Nephron (organoid): Measurements from ENCODE around the gene IL17A.

Source experiments
- H3K27ac Mint-ChIP-seq, 3 experiments: 2 replicates each; pipeline ENCODE4 v1.8.0; 2020; ENCODE audit warnings: mixed read lengths in 3 of 3, mild to moderate bottlenecking in 2 of 3, moderate library complexity in 1 of 3
- H3K27me3 Mint-ChIP-seq: 2 replicates; pipeline ENCODE4 v1.8.0; 2021; ENCODE audit warnings: low read depth, mild to moderate bottlenecking, moderate library complexity, mixed read lengths
- H3K36me3 Mint-ChIP-seq: 2 replicates; pipeline ENCODE4 v1.8.0; 2020; ENCODE audit warnings: low read depth, mixed read lengths
- H3K4me1 Mint-ChIP-seq: 2 replicates; pipeline ENCODE4 v1.8.0; 2020; ENCODE audit warnings: mixed read lengths
- H3K4me3 Mint-ChIP-seq, 3 experiments: 2 replicates each; pipeline ENCODE4 v1.8.0; 2020; ENCODE audit warnings: mild to moderate bottlenecking in 3 of 3, mixed read lengths in 3 of 3, moderate library complexity in 2 of 3
- H3K9me3 Mint-ChIP-seq: 2 replicates; pipeline ENCODE4 v1.8.0; 2020; ENCODE audit warnings: mixed read lengths
- CTCF ChIP-seq, 3 experiments: fragments of 200-600 bp; sonication (generic); IDR thresholded peaks; one replicate each; pipeline ENCODE4 v1.5.0; 2021; ENCODE audit warnings: antibody characterized with exemption in 3 of 3; ENCODE audit not compliant: unreplicated experiment in 3 of 3

Gene IL17A

DNA sequence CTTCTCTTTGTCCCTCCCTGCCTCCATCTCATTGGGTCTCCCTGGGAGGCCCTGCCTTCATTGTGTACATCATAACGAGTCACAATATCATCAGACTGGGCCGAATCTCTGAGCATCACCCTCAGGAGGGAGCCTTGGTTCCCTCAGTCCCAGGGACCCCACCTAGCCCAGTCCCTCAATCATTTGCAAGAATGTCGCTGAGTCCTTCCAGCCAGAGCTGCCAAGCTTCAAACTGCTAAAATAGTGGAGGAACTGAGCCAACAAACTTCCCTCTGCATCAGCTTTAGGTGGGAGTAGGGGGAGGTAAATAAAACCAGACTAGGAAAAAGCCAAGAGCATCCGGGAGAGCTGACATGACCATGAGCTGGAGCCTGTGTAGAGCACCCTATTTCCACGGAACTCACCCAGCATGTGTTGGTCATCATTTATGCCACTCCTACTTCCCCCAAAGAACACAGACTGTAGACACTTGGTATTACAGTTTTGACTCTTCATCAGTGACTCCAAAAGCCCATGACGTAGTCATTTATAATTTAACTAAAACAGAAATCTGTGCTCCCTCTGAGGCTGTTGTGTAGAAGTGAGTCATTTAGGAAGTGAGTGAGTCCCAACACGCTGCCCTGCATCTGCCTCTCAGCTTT, 28.8 kb upstream of the IL17A start:
- no peak for TF ChIP-seq CTCF (IDR thresholded peaks at IDR 0.05; ENCODE audit: unreplicated experiment in 3 of 3)
- Mint-ChIP-seq H3K36me3 (no peaks in the 10 kb centered on the region), H3K4me3 (no peak overlapping the region), H3K27ac (no peak overlapping the region), H3K9me3 (peaks cover 8% of the 10 kb centered on the region), H3K4me1 (peaks cover 29% of the 10 kb centered on the region), H3K27me3 (no peaks in the 10 kb centered on the region)

DNA sequence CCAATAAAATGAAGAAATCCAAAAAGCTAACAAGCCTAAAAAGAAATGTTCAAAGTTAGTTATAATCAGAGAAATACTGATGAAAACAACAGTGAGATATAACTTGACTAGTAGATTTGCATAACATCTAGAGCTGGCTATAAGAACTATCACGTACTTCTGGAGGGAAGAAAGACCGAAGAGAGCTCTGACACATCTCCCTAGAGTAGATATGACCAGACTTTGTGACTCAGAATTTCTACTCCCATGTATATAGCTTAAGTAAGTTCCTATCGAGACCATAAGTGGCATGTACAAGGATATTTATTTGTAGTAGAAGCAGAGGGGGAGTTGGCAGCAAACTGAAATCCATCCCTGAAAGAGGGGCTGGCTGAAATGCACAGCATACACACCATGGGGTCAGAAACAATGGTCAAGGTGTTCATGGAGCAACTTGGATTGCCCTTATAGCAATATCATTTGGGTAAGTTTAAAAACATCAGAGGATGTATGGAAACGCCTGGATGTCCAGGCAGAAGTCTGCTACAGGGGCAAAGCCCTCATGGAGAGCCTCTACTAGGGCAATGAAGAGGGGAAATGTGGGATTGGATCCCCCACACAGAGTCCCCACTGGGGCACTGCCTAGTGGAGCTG, 25.6 kb upstream of the IL17A start:
- TF ChIP-seq CTCF (IDR thresholded peaks at IDR 0.05; ENCODE audit: unreplicated experiment in 3 of 3) = no peak
- Mint-ChIP-seq H3K27me3 (no peaks in the 10 kb centered on the region), H3K4me1 (peaks cover 21% of the 10 kb centered on the region), H3K27ac (no peak overlapping the region), H3K4me3 (no peak overlapping the region), H3K36me3 (no peaks in the 10 kb centered on the region), H3K9me3 (peaks cover 8% of the 10 kb centered on the region)

- H3K4me3 Mint-ChIP-seq = no peak overlapping the region
- H3K27me3 Mint-ChIP-seq = no peaks in the 10 kb centered on the region
- no peak for TF ChIP-seq CTCF (IDR thresholded peaks at IDR 0.05; ENCODE audit: unreplicated experiment in 3 of 3)
- peaks cover 8% of the 10 kb centered on the region for H3K9me3 Mint-ChIP-seq
- H3K36me3 Mint-ChIP-seq = no peaks in the 10 kb centered on the region
- H3K27ac Mint-ChIP-seq = no peak overlapping the region
- peaks cover 8% of the 10 kb centered on the region for H3K4me1 Mint-ChIP-seq
Measured at GRCh38 chr6:52161689-52162438, 24.3 kb upstream of the IL17A start.

GRCh38 chr6:52162940-52163908, 23.0 kb upstream of the IL17A start:
- no peaks in the 10 kb centered on the region for H3K4me1 Mint-ChIP-seq
- H3K27me3 Mint-ChIP-seq = no peaks in the 10 kb centered on the region
- H3K4me3 Mint-ChIP-seq = no peak overlapping the region
- H3K27ac Mint-ChIP-seq = peak overlapping the region in 1 of 3 experiments; percentile 20
- H3K36me3 Mint-ChIP-seq = no peaks in the 10 kb centered on the region
- peaks cover 13% of the 10 kb centered on the region for H3K9me3 Mint-ChIP-seq
- TF ChIP-seq CTCF (IDR thresholded peaks at IDR 0.05; ENCODE audit: unreplicated experiment in 3 of 3) = peak; percentile 66 to 76 (median 70)

DNA sequence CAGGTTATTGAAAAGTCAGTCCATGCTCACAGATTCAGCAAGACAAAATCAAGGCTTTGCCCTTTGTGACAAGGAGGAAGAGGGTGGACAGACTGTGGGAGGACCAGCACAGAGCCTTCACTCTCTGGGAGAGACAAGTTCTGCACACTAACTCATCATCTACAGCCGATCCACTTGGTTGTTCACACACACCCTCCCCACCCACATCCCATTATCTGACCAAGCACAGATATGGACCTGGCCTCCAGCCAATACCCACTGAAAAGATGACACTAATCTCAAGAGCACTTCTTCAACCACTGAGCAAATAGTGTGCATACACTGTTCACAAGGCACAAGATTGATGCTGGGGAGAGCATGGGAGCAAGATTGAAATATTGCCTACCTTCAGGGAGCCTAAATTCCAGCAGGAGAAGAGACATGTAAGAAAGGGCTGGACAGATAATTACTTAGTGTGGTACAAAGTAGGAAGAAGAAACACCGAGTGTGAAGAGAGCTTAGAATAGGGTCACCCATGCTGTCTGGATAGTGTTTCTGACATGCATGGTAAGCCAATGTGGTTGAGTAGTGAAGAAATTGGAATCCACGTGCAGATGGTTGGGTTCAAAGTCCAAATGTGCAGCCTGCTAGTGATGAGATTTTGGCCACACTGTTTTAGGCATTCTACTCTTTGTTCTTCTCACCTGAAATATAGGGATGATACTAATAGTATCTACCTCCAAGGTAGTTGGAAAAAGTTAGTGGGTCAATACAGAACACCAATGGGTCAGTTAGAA, 21.7 kb upstream of the IL17A start:
- H3K4me1 Mint-ChIP-seq = no peaks in the 10 kb centered on the region
- peaks cover 16% of the 10 kb centered on the region for H3K9me3 Mint-ChIP-seq
- H3K36me3 Mint-ChIP-seq = no peaks in the 10 kb centered on the region
- no peak overlapping the region for H3K4me3 Mint-ChIP-seq
- H3K27ac Mint-ChIP-seq = no peak overlapping the region
- no peaks in the 10 kb centered on the region for H3K27me3 Mint-ChIP-seq
- no peak for TF ChIP-seq CTCF (IDR thresholded peaks at IDR 0.05; ENCODE audit: unreplicated experiment in 3 of 3)
